HFF-Myc (cell line): ENCODE measurements around the gene PVALEF.

ENCODE experiments used
- DNase-seq: peaks from one replicate; pipeline ENCODE4 v3.0.0-alpha.2; 2011; ENCODE audit warnings: low read depth; ENCODE audit errors: extremely low read depth
- H3K4me3 ChIP-seq: replicated peaks from 2 replicates; pipeline ENCODE4 v1.5.1; 2011; ENCODE audit warnings: low read depth, mild to moderate bottlenecking, control low read depth, low read length
- TF ChIP-seq, protein P1 (sequence below): IDR thresholded peaks from 2 replicates; pipeline ENCODE4 v1.5.1; 2012; ENCODE audit warnings: mild to moderate bottlenecking, low read depth, low read length, control low read depth; ENCODE audit errors: missing control alignments

Gene PVALEF

DNA sequence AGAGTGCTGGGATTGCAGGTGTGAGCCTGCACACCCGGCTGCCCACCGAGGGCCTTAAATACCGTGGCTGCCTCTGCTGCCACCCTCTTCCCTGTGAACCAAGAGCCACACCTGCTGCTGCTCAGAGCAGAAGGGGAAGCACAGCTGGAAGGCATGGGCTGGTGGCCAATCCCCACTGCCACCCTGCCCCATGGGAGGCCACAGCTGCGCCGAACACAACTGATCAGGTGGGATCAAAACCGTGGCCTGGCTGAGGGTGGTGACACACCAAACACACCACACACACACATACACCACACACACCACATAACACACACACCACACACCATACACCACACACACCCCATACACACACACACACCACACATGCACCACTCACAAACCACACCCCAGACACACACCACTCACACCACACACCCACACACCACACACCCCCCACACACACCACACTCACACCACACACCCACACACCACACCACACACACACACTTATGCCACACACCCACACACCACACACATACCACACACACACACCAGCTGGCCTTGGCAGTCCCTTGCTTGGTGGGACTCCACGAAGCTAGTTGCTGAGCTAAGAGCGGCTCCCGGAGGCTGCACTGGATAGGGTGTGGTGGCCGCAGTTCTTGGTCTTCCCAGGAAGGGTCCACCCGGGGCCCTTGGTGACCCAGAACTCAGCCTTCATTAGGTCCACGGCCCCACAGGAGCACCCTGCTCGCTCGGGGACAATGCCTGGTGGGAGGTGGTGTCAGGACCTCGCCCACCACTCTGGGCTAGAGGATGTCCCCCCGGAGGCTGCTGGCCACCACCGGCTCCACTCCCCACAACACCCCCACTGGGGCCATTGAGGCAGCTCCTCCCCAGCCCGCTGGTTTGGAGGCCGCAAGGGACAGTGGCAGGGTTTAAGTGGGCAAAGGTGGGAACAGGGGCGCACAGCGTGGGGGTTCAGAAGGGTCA, 42.6 kb downstream of the PVALEF start:
- H3K4me3 ChIP-seq: no peak overlapping the region
- DNase-seq: no peak
- TF ChIP-seq, protein P1, sequence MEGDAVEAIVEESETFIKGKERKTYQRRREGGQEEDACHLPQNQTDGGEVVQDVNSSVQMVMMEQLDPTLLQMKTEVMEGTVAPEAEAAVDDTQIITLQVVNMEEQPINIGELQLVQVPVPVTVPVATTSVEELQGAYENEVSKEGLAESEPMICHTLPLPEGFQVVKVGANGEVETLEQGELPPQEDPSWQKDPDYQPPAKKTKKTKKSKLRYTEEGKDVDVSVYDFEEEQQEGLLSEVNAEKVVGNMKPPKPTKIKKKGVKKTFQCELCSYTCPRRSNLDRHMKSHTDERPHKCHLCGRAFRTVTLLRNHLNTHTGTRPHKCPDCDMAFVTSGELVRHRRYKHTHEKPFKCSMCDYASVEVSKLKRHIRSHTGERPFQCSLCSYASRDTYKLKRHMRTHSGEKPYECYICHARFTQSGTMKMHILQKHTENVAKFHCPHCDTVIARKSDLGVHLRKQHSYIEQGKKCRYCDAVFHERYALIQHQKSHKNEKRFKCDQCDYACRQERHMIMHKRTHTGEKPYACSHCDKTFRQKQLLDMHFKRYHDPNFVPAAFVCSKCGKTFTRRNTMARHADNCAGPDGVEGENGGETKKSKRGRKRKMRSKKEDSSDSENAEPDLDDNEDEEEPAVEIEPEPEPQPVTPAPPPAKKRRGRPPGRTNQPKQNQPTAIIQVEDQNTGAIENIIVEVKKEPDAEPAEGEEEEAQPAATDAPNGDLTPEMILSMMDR: no peak

DNA sequence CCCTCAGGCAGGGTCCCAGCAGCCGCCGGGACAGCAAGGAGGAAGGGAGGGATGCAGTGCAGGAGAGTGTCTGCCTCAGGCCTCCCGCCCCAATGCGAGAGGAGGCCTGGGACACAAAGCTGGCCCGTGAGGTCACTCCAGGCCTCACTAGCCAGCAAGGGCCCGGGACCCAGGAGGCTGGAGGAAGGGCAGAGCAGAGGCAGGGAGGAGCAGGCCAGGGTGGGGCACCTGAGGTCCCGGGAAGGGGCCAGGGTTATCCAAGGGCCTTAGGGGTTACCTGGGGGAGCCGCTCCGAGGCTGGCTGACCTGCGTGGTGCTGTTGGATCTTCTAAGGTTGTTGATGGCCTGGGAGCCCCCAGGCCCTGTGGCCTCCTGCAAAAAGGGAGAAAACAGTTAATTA, 43.3 kb downstream of the PVALEF start:
- TF ChIP-seq, protein P1: no peak
- H3K4me3 ChIP-seq: no peak overlapping the region
- DNase-seq: no peak

DNA sequence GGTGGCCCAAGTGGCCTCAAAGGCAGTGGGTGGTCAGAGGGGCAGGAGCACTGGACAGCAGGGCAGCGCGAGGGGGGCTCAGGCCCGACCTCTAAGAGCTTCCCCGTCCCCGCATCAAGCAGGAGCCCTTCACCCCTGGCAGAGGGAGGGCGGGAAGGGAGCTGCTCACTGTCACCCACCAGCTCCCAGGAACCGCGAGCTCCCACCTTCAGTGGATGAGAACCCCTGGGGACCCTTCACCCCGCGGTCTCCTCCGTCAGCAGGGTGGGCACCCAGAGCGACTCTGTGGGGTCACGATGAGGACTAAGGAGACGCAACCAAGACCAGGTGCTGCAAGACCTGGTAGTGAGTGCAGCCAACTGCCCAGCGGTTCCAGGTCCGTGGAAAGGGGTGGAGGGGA, 43.8 kb downstream of the PVALEF start:
- DNase-seq: no peak
- H3K4me3 ChIP-seq: no peak overlapping the region
- TF ChIP-seq, protein P1: no peak

DNA sequence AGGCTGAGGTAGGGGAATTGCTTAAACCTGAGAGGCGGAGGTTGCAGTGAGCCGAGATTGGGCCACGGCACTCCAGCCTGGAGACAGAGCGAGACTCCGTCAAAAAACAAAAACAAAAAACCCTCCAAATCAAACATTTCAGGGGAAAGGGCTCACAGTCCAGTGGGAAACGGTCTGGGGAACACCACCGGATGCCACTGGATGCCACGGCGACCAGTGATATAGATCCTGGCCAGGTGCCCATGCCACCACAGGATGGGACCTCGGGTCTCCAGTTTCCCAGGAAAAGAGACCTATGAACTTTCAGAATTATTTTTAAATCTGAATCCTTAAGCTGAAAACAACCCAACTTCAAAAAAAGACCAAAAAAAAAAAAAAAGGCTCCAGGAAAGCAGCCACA, 45.2 kb downstream of the PVALEF start:
- DNase-seq: no peak
- TF ChIP-seq, protein P1: no peak
- no peak overlapping the region for H3K4me3 ChIP-seq

DNA sequence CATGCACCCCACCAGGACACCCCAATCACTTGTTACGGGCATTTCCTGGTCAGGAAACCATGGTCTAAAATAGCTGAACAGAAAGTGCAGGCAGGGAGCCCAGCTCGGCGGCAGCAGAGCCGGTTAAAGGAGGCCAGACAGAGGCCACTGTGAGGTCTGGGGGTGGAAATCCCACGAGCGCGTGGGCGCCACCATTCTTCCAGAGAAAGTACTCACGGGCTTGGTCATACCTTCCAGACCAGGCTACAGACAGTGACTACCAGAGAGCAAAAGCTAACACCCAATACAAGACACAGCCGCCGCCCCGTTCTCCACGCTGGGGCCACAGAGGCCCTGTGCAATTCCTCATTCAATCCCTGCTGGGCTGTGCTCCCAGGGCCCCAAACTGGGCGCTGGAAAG, 45.6 kb downstream of the PVALEF start:
- no peak for DNase-seq
- H3K4me3 ChIP-seq: no peak overlapping the region
- TF ChIP-seq, protein P1: no peak

DNA sequence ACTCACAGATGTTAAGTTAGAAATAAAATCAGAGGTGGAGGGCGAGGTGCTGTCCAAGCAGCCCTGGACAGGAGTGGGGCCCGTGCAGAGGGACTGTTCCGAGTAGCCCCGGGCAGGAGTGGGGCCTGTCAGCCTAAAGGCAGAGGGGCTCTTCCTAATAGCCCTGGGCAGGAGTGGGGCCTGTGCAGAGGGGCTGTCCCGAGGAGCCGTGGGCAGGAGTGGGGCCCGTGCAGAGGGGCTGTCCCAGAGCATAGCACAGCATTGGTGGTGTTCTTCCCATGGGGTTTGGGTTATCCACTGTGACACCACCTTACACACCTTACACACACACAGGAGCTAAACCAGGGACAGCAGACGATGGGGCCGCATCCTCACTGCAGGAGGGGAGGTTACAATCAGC, 47.1 kb downstream of the PVALEF start:
- TF ChIP-seq, protein P1: no peak
- DNase-seq: no peak
- H3K4me3 ChIP-seq: no peak overlapping the region
